ENCODE results near the gene PAQR7.

- TF ChIP-seq CTCF (IDR thresholded peaks at IDR 0.05) (no peak), POLR2A (IDR thresholded peaks at IDR 0.05) (no peak)
Observed at GRCh38 chr1:25831569-25832196, 43.8 kb downstream of the PAQR7 start.

All from esophagus squamous epithelium (tissue), 4 donors.